DMS53 treated with DMSO at 0.1 percent for 48 hours (cell line): Measurements from ENCODE around the gene ARF1.

Source experiments
- DNase-seq: peaks from one replicate; lab custom pipeline; 2025; ENCODE audit not compliant: unreplicated experiment; lab: John Stamatoyannopoulos, UW

ARF1 gene

DNA sequence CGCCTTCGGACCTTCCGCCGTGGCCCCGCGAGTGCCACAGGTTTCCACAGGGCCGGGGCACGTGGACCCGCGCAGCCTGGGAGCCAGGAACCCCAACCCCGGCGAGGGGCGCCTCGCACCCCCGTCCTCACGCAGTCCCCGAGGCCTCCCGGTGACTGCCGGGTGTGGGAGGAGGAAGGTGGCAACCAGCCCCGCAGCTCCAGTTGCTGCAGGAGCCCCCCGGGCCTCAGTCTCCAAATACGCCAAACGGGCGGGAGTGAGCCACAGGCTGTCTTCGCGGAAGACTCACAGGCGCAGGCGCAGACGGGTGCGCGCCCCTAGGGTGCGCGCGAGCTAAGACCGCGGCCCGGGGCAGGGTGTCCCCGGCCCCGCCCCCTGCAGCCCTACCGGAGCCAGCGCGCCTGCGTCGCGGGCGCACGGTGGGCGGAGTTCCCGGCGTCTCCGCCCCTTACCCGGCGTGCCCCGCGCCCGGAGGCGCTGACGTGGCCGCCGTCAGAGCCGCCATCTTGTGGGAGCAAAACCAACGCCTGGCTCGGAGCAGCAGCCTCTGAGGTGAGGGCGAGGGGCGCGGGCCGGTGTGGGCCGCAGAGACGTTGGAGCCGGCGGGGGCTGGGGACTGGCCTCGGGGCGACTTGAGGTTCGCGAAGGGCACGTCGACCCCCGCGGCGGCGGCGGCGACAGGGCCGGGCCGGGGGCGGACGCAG, at the start of gene ARF1:
TSS of gene ARF1 (plus strand) at position 495 of the 704 bp plus-strand sequence. CDS start 14,407 bp downstream, outside the sequence.
- peak; percentile 78 for DNase-seq

DNA sequence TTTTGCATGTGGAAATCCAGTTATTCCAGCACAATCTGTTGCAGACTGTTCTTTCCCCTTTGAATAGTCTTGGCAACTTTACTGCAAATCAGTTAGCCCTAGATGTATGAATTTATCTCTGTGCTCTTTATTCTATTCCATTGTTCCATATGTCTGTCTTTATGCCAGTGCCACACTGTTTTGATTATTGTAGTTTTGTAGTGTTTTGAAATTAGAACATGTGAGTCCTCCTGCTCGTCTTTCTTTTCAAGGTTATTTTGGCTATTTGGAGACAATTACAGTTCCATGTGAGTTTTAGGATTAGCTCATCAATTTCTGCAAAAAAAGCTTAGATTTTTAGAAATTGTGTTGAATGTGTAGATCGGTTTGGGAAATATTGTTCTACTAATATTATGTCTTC, 49.1 kb upstream of the ARF1 start:
- no peak for DNase-seq

DNA sequence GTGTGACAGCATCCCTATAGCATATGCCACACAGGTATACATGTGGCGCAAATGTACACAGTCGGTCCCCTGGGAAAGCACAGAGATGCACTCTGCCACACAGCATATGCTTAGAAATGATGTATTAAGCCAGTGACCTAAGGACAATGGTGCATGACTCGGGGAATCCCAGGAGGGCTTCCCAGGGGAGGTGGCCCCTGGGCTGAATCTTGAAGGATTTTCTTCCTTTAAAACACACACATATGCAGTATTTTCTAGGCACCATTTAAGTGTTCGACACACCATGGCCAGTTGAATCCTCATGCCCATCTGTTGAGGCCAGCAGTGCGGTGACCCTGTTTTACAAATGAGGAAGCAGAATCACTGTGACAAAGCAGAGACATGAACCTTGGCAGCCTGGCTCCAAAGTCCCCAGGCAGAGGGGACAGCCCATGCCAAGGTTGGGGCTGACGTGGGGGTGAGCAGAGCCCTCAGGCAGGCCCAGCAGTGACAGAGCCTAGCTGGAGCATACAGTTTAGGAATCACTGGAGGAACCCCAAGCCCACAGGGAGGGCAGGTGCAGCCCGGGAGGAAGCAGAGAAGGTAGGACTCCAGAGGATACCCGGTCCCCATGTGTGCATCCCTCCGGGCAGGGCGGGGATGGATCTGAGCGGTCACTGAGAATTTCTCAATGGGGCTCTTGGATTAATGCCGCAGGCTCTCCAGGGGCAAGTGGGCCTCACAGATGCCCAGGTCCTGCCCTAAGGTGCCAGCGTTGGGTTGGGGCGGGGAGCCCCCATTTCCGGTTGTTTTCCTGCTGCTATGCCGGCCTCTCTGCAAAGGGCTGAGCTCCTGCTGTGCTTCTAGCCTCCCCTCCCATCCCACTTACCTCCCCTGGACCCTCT, 47.3 kb upstream of the ARF1 start:
- DNase-seq = no peak

DNA sequence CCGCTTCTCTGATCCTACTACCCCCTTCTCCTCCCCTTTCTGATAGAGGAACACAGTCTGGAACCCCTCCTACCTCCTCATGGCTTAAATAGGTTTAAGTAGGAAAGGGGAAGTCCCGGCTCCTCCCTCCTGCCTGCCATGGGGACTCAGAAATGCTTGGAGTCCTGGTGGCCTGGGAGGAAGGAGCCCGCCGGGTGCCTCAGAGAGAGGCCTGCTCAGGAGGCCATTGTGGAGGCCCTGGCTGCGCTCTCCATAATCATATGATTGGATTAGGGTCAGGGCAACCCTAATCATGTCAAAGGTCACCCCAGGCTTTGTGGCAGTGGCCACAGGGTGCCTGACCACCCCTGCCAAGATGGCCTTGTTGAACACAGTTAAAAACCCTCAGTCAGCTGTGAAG, 46.7 kb upstream of the ARF1 start:
- no peak for DNase-seq

DNA sequence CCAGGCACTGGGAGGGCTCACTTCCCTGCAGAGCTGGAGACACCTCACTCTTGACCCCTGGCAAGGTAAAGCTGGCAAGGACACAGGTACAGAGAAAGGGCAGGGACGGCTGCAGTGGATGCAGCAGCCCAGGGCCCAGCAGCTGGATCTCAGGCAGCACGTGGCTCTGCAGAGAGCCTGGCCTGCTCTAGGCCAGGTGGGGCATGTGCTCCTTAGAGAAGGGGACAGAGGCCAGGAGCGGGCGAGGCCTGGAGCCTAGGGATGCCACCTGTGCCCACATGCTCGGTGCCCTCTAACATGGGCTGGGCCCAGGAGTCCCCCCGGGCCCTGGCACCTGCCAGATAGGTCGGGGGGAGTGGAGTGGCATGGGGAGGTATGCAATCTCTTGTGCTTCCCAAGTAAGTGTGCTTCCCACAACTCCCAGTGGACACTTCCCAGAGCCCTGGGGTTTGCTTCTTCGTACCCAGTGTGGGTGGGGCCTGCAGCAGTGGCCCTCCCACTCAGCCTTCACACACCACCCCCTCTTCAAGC, 45.7 kb upstream of the ARF1 start:
- no peak for DNase-seq

DNA sequence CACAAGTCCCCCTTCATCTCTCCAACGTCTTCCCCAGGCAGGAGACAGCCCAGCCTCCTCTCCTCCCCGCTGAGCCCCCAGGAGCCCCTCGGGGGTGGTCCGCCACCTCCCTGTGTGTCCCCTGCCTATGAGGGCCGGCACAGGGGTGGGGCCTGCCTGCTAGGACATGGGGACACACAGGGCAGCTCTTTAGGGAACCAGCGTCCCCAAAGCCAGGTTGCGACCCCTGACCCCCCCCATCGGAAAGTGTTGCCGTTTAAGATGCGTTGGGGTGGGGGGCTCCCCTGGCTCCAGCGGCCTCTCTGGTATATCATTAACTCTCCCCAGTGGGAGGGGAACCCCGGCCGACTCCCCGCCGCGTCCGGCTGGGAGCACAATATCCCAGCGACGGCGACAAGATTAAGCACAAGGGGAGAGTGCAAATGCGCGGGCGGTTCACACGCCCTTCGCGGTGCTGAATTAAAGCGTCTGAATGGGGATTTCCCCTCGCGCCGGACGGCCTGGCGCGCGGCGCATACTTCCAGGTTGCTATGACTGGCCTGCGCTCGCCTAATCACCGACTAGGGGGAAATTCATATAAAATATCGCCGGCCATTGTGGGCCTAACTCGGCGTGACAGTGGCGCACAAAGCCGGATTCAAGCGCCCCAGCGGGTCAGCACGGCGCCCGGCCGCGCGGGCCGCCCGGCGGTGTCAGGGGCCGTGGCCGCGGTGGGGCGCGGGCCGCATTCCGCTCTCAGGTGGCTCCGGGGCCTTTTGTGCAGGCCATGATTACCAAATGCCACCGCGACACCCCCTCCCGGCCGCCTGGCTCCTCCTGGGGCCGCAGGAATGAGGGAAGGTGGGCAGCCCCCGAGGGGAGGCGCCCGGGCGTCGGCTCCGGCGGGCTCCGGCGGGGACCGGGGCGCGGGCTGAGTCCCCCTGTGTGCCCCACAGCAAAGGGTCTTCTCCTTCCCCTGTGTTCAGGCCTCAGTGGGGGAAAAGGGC, 44.8 kb upstream of the ARF1 start:
- DNase-seq = no peak

DNA sequence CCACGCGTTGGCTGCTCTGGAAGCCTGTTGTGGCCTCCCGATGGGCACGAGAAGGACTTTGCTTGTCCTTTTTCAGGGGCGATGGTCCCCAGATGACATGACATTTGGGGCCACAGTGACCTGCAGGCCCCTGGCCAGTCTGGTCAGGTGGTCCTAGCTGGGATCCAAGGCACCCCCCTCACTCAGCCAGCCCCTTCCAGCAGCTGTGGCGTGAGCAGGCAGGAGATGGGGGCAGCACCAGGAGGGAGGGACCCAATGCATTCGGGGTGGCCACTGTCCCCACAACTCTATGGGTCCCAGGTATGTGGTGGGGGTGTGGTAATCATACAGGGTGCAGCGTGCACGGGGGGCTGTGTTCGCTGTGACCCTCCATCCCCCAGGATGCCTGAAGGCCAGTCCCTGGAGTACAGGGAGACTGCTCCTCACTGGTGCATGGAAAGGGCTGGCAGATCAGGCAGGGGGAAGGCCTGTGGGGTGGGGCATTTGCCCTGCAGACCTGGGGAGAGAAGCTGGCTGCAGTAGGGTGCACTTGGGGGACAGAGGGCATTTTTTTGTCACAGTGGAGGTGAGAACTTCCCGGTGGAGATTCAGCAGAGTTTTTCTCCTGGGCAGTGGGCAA, 44.0 kb upstream of the ARF1 start:
- DNase-seq = no peak

DNA sequence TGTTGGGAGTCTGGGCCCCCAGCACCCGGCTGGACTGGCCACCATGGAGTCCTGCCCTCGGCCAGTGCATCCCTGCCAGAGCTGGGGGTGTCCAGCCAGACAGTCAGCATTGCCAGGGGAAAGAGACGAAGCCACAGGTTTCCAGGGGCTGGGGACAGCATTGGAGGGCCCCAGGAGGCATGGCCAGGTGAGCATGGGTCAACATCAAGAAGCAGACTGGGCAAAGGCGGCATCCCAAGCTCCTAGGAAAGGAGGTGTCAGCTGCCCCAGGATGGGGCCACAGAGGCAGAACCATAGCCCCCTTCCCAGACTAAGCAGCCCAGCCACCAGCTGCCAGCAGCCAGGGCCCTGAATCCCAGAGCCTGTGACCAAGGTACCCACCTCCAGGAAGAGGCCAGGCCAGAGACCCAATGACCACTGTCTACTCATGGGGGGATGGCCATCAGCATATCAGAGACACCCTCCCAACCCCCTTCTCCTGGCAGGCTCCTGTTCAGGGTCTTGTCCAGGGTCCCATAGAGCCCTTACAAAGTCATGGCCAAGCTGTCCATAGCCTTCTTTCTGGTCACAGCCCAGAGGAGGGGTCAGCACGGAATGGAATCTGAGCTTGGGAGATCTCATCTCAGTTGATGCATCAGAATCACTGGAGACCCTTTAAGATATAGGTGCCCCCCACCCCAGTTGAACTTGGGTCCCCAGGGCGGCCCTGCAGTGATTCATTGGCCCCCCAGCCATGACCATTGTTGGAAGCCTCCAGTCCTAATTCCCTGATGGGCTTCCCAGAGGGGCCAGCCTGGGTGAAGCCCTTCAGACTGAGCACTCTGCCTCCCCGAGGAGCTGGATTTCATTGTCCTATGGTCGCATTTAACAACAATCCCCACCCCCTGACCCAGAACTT, 43.3 kb upstream of the ARF1 start:
- no peak for DNase-seq

DNA sequence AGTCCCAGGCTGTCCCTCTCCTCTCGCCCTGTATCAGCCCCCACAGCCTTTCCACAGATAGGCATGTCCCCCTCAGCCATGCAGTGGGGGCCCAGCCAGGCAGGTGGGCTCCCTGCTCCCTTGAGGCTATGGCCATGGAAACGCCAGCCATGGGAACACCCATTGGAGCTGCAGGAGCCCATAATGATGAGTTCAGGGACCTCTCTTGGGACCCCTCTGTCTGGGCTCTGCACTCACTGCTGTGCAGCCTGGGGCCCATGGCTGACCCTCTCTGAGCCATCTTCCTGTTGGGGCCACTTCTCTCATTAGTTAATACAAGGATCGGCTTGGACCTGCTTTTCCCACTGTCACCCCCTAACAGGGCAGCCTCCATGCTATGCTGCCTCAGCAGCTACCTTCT, 42.5 kb upstream of the ARF1 start:
- no peak for DNase-seq

DNA sequence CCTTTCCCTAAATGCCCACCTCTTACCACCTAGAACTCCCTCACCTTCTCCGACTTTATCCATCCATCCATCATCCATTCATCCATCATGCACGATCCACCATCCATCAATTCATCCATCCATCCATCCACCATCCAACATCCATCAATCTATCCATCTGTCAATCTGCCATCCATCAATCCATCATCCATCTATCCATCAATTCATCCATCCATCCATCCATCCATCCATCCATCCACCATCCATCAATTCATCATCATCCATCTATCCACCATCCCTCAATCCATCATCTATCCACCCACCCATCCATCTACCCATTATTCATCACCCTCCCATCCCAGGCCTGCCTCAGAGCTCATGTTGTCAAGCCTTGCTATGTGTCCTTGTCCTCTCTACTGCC, 41.2 kb upstream of the ARF1 start:
- no peak for DNase-seq

DNA sequence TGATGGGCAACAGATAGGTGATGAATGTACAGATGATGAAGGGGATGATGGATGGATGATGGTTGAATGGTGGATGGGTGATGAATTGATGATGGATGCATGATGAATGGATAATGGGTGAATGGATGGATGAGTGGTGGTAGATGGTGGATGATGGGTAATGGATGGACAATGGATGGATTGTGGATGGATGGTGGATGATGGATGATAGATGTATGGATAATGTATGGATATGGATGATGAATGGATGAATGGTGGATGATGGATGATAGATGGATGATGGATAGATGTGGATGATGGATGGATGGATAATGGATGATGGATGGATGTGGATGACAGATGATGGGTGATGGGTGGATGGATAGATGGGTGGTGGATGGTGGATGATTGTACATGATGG, 40.0 kb upstream of the ARF1 start:
- DNase-seq = no peak

DNA sequence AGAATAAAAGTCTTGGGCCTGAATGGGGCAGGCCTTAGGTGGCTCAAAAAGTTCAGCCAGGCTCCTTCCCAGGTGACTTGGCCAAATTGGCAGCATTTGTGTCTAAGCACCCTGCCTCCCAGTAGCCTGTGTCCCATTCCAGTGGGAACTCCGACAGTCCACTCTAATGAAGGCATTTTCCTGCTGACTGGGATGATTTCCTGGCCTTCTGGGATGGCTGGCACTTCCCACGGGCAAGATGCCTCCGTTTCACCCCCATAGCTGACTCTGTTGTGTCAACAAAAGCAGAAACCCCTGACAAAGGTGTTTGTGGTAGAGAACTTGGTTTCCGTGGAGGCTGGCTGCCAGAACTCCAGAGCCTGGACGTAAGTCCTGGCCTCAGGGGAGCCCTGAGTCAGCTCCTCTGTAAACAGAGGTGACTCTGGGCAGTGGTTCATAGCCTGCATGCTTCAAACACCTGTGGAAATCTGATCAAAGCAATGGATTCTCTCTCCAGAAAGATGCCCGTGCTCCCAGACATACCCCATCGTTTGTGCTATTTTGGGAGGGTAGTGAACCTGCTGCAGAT, 39.1 kb upstream of the ARF1 start:
- no peak for DNase-seq

DNA sequence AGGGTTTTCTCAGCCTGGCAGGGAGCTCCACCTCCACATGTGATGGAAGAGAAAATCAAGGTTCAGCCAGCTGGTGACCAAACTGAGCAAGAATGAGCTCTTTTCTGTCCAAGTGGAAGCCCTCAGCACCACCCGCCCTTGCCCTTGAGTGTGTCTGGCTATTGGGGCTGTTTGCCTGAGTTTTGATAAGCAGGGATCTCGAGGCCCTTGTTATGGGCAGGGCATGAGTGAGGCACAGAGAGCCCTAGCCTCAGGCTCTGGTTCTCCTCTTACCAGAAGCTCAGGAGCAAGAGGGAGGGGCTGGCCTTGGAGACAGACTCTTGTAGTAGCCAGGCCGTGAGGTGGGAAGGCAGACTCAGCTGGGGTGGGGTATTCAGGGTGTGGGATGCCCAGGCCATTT, 37.5 kb upstream of the ARF1 start:
- no peak for DNase-seq

DNA sequence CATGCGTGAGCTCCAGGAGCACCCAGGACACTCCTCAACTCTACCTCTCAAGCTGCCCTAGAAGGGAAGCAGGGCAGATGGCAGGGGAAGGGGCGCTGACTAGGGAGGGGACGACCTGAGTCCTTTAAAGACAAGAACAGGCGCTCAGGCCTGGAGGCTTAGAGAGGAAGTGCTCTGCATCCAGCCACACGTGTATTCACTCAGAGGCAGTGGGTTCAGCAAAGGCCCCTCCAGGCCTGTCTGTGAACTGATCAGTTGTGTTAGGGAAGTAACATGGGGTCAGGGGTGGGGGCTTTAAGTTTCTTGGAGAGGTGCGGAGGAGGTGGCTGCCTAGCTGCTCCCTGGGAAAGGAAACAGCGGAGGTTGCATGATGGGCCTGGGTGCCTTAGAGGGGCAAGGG, 37.1 kb upstream of the ARF1 start:
- no peak for DNase-seq

DNA sequence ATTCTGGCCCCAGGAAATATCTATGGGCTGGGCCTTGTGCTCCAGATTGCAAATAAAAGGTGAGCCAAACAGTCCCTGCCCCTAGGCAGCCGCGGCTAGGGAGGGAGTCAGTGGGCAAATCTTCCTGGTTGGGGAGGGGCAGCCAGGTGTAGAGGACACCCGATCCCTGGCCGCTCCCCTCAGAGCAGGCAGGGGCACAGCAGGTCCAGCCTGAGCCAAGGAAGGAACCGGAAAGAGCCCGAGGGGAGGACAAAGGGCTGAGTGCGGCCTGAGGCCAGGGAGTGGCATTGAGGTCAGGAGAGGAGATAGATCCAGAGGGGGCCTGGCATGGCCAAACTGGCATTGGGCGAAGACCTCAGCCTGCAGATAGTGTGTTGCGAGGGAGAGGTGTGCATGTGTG, 36.6 kb upstream of the ARF1 start:
- DNase-seq = no peak

DNA sequence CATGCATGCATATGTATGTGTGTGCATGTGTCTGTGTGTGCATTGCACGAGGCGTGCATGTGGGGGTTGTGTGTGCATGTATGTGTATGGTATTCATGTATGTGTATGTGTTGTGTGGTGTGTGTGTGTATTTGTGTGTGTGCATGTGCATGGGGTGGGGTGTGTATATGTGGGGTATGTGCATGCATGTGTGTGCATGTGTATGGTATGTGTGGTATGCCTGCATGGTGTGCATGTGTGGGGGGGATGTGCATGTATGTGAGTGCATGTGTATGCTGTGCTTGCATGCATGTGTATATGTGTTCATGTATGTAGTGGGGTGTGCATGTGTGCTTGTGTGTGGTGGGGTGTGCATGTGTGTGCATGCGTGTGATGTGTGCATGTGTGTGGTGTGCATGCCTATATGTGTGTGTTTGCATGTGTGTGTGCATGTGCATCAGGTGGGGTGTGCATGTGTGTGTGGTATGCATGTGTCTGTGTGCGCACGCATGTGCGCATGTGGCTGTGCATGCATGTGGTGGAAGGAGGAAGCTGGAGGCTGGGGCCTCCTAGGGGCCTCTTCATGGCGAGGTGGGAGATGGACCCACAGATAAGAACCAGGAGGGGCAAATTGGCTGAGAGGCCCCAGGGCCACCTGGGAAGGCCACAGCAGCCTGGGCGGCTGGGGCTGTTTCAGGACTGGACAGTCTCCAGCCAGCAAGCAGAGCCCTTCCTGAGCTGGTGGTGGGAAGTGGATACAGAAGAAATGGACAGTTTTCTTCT, 35.9 kb upstream of the ARF1 start:
- DNase-seq = no peak

DNA sequence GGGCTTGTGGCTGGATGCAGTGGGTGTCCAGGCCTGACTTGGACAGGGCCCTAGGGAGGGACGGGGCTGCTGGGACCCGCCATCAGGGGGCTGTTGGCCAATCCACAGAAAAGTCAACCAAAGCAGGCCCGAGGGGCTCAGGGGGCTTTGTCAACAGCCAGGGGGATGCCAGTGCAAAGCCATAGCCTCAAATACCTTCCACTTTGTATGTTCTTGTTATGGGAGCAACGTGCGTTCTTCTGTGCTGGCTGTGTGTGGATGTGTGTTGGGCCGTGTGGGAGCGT, 35.4 kb upstream of the ARF1 start:
- DNase-seq = no peak

DNA sequence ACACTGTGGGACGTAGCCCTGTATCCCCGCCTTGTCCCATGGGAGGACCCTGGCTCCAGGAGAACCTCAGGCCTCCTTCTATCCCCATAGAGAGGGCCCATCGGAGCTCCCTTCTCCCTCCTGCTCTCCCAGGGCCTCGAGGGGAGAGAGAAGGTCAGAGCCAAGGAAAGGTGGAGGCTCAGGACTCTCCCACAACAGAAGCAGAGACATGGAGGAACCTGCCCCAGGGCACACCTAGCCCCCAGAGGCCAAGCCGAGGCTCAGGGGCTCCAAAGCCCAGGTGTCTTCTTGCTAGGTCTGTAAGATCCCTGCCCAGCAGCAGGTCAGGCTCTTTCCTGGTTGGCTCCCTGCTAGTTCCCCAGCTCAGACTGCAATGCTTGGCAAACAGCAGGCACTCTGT, 34.4 kb upstream of the ARF1 start:
- DNase-seq = no peak
